ENCODE measurements around the gene CRHR1.

GRCh38 chr17:45870342-45870974 lies 86.3 kb downstream of the CRHR1 start:
- TF ChIP-seq RAD21 (IDR thresholded peaks at IDR 0.05; ENCODE audit: low read depth) (no peak), TEAD4 (IDR thresholded peaks at IDR 0.05) (no peak), TCF12 (IDR thresholded peaks at IDR 0.05; ENCODE audit: low read depth) (no peak), TAF1 (IDR thresholded peaks at IDR 0.05; ENCODE audit: low read depth) (no peak), MAX (IDR thresholded peaks at IDR 0.05) (no peak), ZBTB7A (IDR thresholded peaks at IDR 0.05; ENCODE audit: low read depth) (no peak), CEBPB (IDR thresholded peaks at IDR 0.05) (no peak), YY1 (IDR thresholded peaks at IDR 0.05; ENCODE audit: low read depth) (no peak), EP300 (IDR thresholded peaks at IDR 0.05; ENCODE audit: borderline replicate concordance) (no peak), FOXM1 (IDR thresholded peaks at IDR 0.05; ENCODE audit: borderline replicate concordance, low read depth) (no peak)

Data from Ishikawa (cell line).